H9 (cell line): ENCODE data around the gene TRMT112. TPM values are rescaled to one million over a fixed set of nuclear protein-coding genes. Genes with fewer than 3 reads are reported as not detected.

Source experiments
- DNase-seq: peaks from one replicate; pipeline ENCODE4 v3.0.0-alpha.2; 2017
- H2AFZ ChIP-seq: one replicate; pipeline ENCODE4 v1.6.1; 2013; ENCODE audit warnings: mild to moderate bottlenecking, low read length, control low read depth, moderate library complexity
- H2AK5ac ChIP-seq: 2 replicates; pipeline ENCODE4 v1.6.1; 2013; ENCODE audit warnings: low read length, control low read depth, mixed read lengths; ENCODE audit not compliant: insufficient read length
- H2BK120ac ChIP-seq: one replicate; pipeline ENCODE4 v1.6.1; 2013; ENCODE audit warnings: low read depth, mild to moderate bottlenecking, low read length, control low read depth, inconsistent platforms; ENCODE audit not compliant: poor library complexity, severe bottlenecking
- H2BK12ac ChIP-seq: 2 replicates; pipeline ENCODE4 v1.6.1; 2013; ENCODE audit warnings: low read length, control low read depth, mixed read lengths, low read depth; ENCODE audit not compliant: insufficient read length
- H2BK15ac ChIP-seq: 2 replicates; pipeline ENCODE4 v1.6.1; 2013; ENCODE audit warnings: low read depth, low read length, control low read depth
- H2BK20ac ChIP-seq: one replicate; pipeline ENCODE4 v1.6.1; 2013; ENCODE audit warnings: low read depth, mild to moderate bottlenecking, low read length, control low read depth, inconsistent platforms; ENCODE audit not compliant: poor library complexity, severe bottlenecking
- H2BK5ac ChIP-seq: 2 replicates; pipeline ENCODE4 v1.6.1; 2013; ENCODE audit warnings: low read length, control low read depth, mixed read lengths; ENCODE audit not compliant: insufficient read length
- H3K14ac ChIP-seq: 2 replicates; pipeline ENCODE4 v1.6.1; 2013; ENCODE audit warnings: low read length, control low read depth; ENCODE audit not compliant: insufficient read depth
- H3K18ac ChIP-seq: 2 replicates; pipeline ENCODE4 v1.6.1; 2013; ENCODE audit warnings: low read depth, mild to moderate bottlenecking, mixed read lengths, low read length, control low read depth; ENCODE audit not compliant: insufficient read length
- H3K23ac ChIP-seq: 2 replicates; pipeline ENCODE4 v1.6.1; 2013; ENCODE audit warnings: low read length, control low read depth, mixed read lengths, low read depth; ENCODE audit not compliant: insufficient read length
- H3K23me2 ChIP-seq: 2 replicates; pipeline ENCODE4 v1.6.1; 2013; ENCODE audit warnings: low read depth, mild to moderate bottlenecking, mixed read lengths, low read length, control low read depth; ENCODE audit not compliant: insufficient read length, poor library complexity, severe bottlenecking
- H3K27ac ChIP-seq: 2 replicates; pipeline ENCODE4 v1.5.1; 2013; ENCODE audit warnings: low read length, control low read depth, mixed read lengths, low read depth; ENCODE audit not compliant: insufficient read length
- H3K27me3 ChIP-seq: 2 replicates; pipeline ENCODE4 v1.6.1; 2013; ENCODE audit warnings: low read length, control low read depth, inconsistent platforms; ENCODE audit not compliant: insufficient read depth
- H3K4ac ChIP-seq: 2 replicates; pipeline ENCODE4 v1.6.1; 2013; ENCODE audit warnings: low read depth, mild to moderate bottlenecking, control low read depth, inconsistent platforms, low read length, moderate library complexity
- H3K4me1 ChIP-seq: 2 replicates; pipeline ENCODE4 v1.6.1; 2013; ENCODE audit warnings: low read length, control low read depth, inconsistent platforms; ENCODE audit not compliant: insufficient read depth
- H3K4me2 ChIP-seq: 2 replicates; pipeline ENCODE4 v1.6.1; 2013; ENCODE audit warnings: low read length, control low read depth, mixed read lengths; ENCODE audit not compliant: insufficient read length, insufficient read depth
- H3K56ac ChIP-seq: 2 replicates; pipeline ENCODE4 v1.6.1; 2013; ENCODE audit warnings: low read depth, mild to moderate bottlenecking, mixed read lengths, low read length, control low read depth; ENCODE audit not compliant: insufficient read length
- H3K79me1 ChIP-seq: 2 replicates; pipeline ENCODE4 v1.6.1; 2013; ENCODE audit warnings: low read depth, mild to moderate bottlenecking, moderate library complexity, low read length, control low read depth, inconsistent platforms; ENCODE audit not compliant: insufficient read depth, poor library complexity, severe bottlenecking
- H3K79me2 ChIP-seq: 2 replicates; pipeline ENCODE4 v1.6.1; 2013; ENCODE audit warnings: low read length, control low read depth, inconsistent platforms; ENCODE audit not compliant: insufficient read depth
- H3K9ac ChIP-seq: 2 replicates; pipeline ENCODE4 v1.6.1; 2013; ENCODE audit warnings: low read length, control low read depth, mixed read lengths; ENCODE audit not compliant: insufficient read length; ENCODE audit errors: extremely low read depth
- H3K9me3 ChIP-seq: one replicate; pipeline ENCODE4 v1.6.1; 2013; ENCODE audit warnings: low read depth, low read length, inconsistent platforms; ENCODE audit not compliant: control insufficient read depth
- H3T11ph ChIP-seq: one replicate; pipeline ENCODE4 v1.6.1; 2013; ENCODE audit warnings: mild to moderate bottlenecking, low read length, control low read depth, inconsistent platforms
- H4K20me1 ChIP-seq: one replicate; pipeline ENCODE4 v1.6.1; 2013; ENCODE audit not compliant: control insufficient read depth, insufficient read length, insufficient read depth
- H4K5ac ChIP-seq: 2 replicates; pipeline ENCODE4 v1.6.1; 2013; ENCODE audit warnings: low read depth, mild to moderate bottlenecking, mixed read lengths, low read length, control low read depth; ENCODE audit not compliant: insufficient read length
- H4K8ac ChIP-seq: replicated peaks from 2 replicates; pipeline ENCODE4 v1.6.1; 2013; ENCODE audit warnings: low read length, control low read depth, mixed read lengths, low read depth; ENCODE audit not compliant: insufficient read length
- H4K91ac ChIP-seq: 2 replicates; pipeline ENCODE4 v1.6.1; 2013; ENCODE audit warnings: low read depth, mild to moderate bottlenecking, moderate library complexity, mixed read lengths, low read length, control low read depth; ENCODE audit not compliant: insufficient read length
- H3K27ac Mint-ChIP-seq, 3 experiments: 2 replicates in 2 of 3; 3 replicates in 1 of 3; pipeline ENCODE4 v1.8.0; 2020 to 2021; ENCODE audit warnings: mixed read lengths in 3 of 3, mild to moderate bottlenecking in 1 of 3, moderate library complexity in 1 of 3
- H3K27me3 Mint-ChIP-seq: 2 replicates; pipeline ENCODE4 v1.8.0; 2021; ENCODE audit warnings: low read depth, mild to moderate bottlenecking, moderate library complexity, mixed read lengths
- H3K36me3 Mint-ChIP-seq, 3 experiments: 2 replicates in 2 of 3; 3 replicates in 1 of 3; pipeline ENCODE4 v1.8.0; 2020 to 2021; ENCODE audit warnings: low read depth in 3 of 3, mixed read lengths in 3 of 3; ENCODE audit not compliant: insufficient read depth in 1 of 3
- H3K4me1 Mint-ChIP-seq, 2 experiments: 2 replicates each; pipeline ENCODE4 v1.8.0; 2020; ENCODE audit warnings: mixed read lengths in 2 of 2
- H3K4me3 Mint-ChIP-seq, 2 experiments: 2 replicates in 1 of 2; 3 replicates in 1 of 2; pipeline ENCODE4 v1.8.0; 2020 to 2021; ENCODE audit warnings: mild to moderate bottlenecking in 2 of 2, mixed read lengths in 2 of 2, moderate library complexity in 1 of 2
- H3K9me3 Mint-ChIP-seq, 2 experiments: 2 replicates in 1 of 2; 3 replicates in 1 of 2; pipeline ENCODE4 v1.8.0; 2020; ENCODE audit warnings: mild to moderate bottlenecking in 2 of 2, mixed read lengths in 2 of 2, moderate library complexity in 1 of 2
- CTCF ChIP-seq: fragments of 200-600 bp; sonication (generic); conservative IDR thresholded peaks from 3 replicates; pipeline ENCODE4 v1.8.0; 2021; ENCODE audit warnings: antibody characterized with exemption, mild to moderate bottlenecking
- WGBS: extraction: QIAGEN DNeasy Blood & Tissue Kit; methylation state at CpG from one replicate; pipeline ENCODE4 v1.1.7; 2013; ENCODE audit warnings: missing lambda C conversion rate, low lambda C conversion rate, mixed read lengths; ENCODE audit not compliant: insufficient read length; ENCODE audit errors: extremely low coverage; 5-methylcytosine and 5-hydroxymethylcytosine counted together
- total RNA-seq: library from RNA; stranded (reverse); gene quantifications from 2 replicates; pipeline ENCODE4 v1.2.1, GENCODE V29; 2021

TRMT112 gene
- total RNA-seq, 1 experiment from 2014 or later: 315 TPM

- Histone ChIP-seq H3K23me2 (peaks cover 17% of the 10 kb centered on the region), H4K91ac (no peak overlapping the region), H3K27me3 (no peaks in the 10 kb centered on the region), H2BK15ac (no peak overlapping the region), H3K23ac (no peak overlapping the region), H4K8ac (no peak overlapping the region), H3K9me3 (no peaks in the 10 kb centered on the region), H3K9ac (no peak overlapping the region), H3K56ac (no peak overlapping the region), H3K18ac (no peak overlapping the region), H3K79me1 (no peaks in the 10 kb centered on the region), H2BK20ac (no peak overlapping the region), H3K79me2 (no peaks in the 10 kb centered on the region), H3K27ac (no peak overlapping the region), H2BK5ac (no peak overlapping the region), H3K14ac (no peak overlapping the region), H4K5ac (no peak overlapping the region), H3K4me1 (peaks cover 2% of the 10 kb centered on the region; the same call in 1 of the 2 replicates), H3K4me2 (no peak overlapping the region), H4K20me1 (peaks cover 3% of the 10 kb centered on the region), H2AK5ac (no peak overlapping the region), H3T11ph (no peak overlapping the region), H2AFZ (no peak overlapping the region), H3K4ac (no peak overlapping the region), H2BK12ac (no peak overlapping the region), H2BK120ac (no peak overlapping the region)
- H3K36me3 Mint-ChIP-seq: 0 out of 7 replicates have a peak, but pooled peaks cover 0 to 2% (median 0%) of the 10 kb centered on the region in 3 experiments
- peaks cover 16% of the 10 kb centered on the region for H3K27me3 Mint-ChIP-seq
- peak; percentile 64 for DNase-seq
- TF ChIP-seq CTCF: peak; percentile 68
- no peak overlapping the region for H3K4me3 Mint-ChIP-seq
- no peaks in the 10 kb centered on the region for H3K9me3 Mint-ChIP-seq
- H3K4me1 Mint-ChIP-seq: peaks cover 9 to 41% of the 10 kb centered on the region in 2 experiments
- H3K27ac Mint-ChIP-seq: no peak overlapping the region
- WGBS: no CpG with 5 or more reads among the region's 18 CpGs
These were observed 26.6 kb upstream of the TRMT112 start for GRCh38 chr11:64343767-64344559.
